AG10803 (cell line): ENCODE results near the gene CYP3A5.
"Not testable (repeated sequence)": the region's sequence is repeated elsewhere in the genome, so short reads cannot be mapped to it uniquely, and the experiment has no call there.

Experiments
- DNase-seq: peaks from one replicate; pipeline ENCODE4 v3.0.0; 2010; ENCODE audit warnings: low read depth
- H3K4me3 ChIP-seq: 2 replicates; pipeline ENCODE4 v1.5.1; 2011; ENCODE audit warnings: mild to moderate bottlenecking, low read length, control low read depth
- CTCF ChIP-seq: conservative IDR thresholded peaks from 2 replicates; pipeline ENCODE4 v1.5.1; 2011; ENCODE audit warnings: mild to moderate bottlenecking, low read length, control low read depth, inconsistent platforms

Gene CYP3A5

GRCh38 chr7:99693427-99694200 lies 13.8 kb upstream of the CYP3A5 start:
- no peak for DNase-seq
- TF ChIP-seq CTCF, result no peak
- H3K4me3 ChIP-seq, result no peak overlapping the region

- no peak for TF ChIP-seq CTCF
- no peak for DNase-seq
- no peak overlapping the region for H3K4me3 ChIP-seq
These were observed 13.3 kb upstream of the CYP3A5 start for GRCh38 chr7:99693100-99693426.

- H3K4me3 ChIP-seq, DNase-seq: not testable (repeated sequence)
These were observed 12.8 kb upstream of the CYP3A5 start for GRCh38 chr7:99692563-99692962.

GRCh38 chr7:99691658-99692057 lies 11.9 kb upstream of the CYP3A5 start:
- DNase-seq, H3K4me3 ChIP-seq: not testable (repeated sequence)

GRCh38 chr7:99690918-99691317 lies 11.1 kb upstream of the CYP3A5 start:
- not testable (repeated sequence) for H3K4me3 ChIP-seq

GRCh38 chr7:99685871-99686608 lies 6.2 kb upstream of the CYP3A5 start:
- DNase-seq, H3K4me3 ChIP-seq: not testable (repeated sequence)

More at GRCh38 chr7:99690918-99691317, 11.1 kb upstream of the CYP3A5 start:
- DNase-seq, result not testable (repeated sequence)

GRCh38 chr7:99685129-99685758 lies 5.4 kb upstream of the CYP3A5 start:
- no peak for TF ChIP-seq CTCF
- no peak for DNase-seq
- no peak overlapping the region for H3K4me3 ChIP-seq

GRCh38 chr7:99679032-99679399 lies 780 bp downstream of the CYP3A5 start:
- TF ChIP-seq CTCF, result no peak
- DNase-seq, result peak; percentile 14
- H3K4me3 ChIP-seq, result peak overlapping the region; percentile 22; the same call in 1 of the 2 replicates

- H3K4me3 ChIP-seq, result no peak overlapping the region
- no peak for DNase-seq
- TF ChIP-seq CTCF, result no peak
These were observed 2.1 kb downstream of the CYP3A5 start for GRCh38 chr7:99677648-99678045.
